GM12878 (cell line): ENCODE results near the gene DNAJC6. TPM values are rescaled to one million over a fixed set of nuclear protein-coding genes. Genes with fewer than 3 reads are reported as not detected.

Experiments used
- ATAC-seq: fragments of 200-7000 bp; cut with Tn5 transposase; 3 replicates; pipeline ENCODE4 v1.9.1; 2020; ENCODE audit warnings: mild to moderate bottlenecking, moderate library complexity
- BruUV-seq: library from RNA; stranded (reverse); fragments of 400-500 nt; replicated peaks from 2 replicates; lab custom pipeline; 2021; lab: Mats Ljungman, UMichigan
- CTCF ChIA-PET: fragments of 300-600 bp; sonication (Branson Sonifier 250); formaldehyde crosslinking; extraction: SDS; loops from one replicate; lab custom pipeline; 2021; ENCODE audit warnings: inconsistent platforms; lab: Yijun Ruan, JAX
- POLR2A ChIA-PET: fragments of 350-600 bp; formaldehyde crosslinking; extraction: SDS; loops from one replicate; lab custom pipeline; 2021; ENCODE audit warnings: inconsistent platforms; lab: Charles Lee
- RAD21 ChIA-PET: fragments of 300-600 bp; sonication (Branson Sonifier 250); formaldehyde crosslinking; loops from one replicate; lab custom pipeline; 2023; ENCODE audit warnings: antibody characterized with exemption; ENCODE audit not compliant: unreplicated experiment; lab: Charles Lee
- SMC1A ChIA-PET: fragments of 300-600 bp; sonication (Branson Sonifier 250); formaldehyde crosslinking; loops from one replicate; lab custom pipeline; 2023; ENCODE audit not compliant: unreplicated experiment, uncharacterized antibody; lab: Charles Lee
- DNase-seq: peaks from one replicate; pipeline ENCODE4 v3.0.0-alpha.2; 2011; ENCODE audit warnings: low read depth, low spot score
- FAIRE-seq: peaks from 3 replicates; lab custom pipeline; 2011; peaks lifted over from hg19 to GRCh38; lab: Jason Lieb, UNC
- H2AFZ ChIP-seq: 2 replicates; pipeline ENCODE4 v1.6.0; 2011; ENCODE audit warnings: low read depth, low read length, control low read depth; ENCODE audit not compliant: control insufficient read depth
- H3K27ac ChIP-seq: 2 replicates; pipeline ENCODE4 v1.5.1; 2011; ENCODE audit warnings: control low read depth; ENCODE audit not compliant: control insufficient read depth, insufficient read depth
- H3K27me3 ChIP-seq, 2 experiments: replicated peaks in 1 of 2; 2 replicates each; pipeline versions ENCODE4 v1.6.0 to v1.6.1; 2011; ENCODE audit warnings: low read length in 1 of 2; ENCODE audit not compliant: control insufficient read depth in 2 of 2, insufficient read depth in 2 of 2
- H3K36me3 ChIP-seq, 2 experiments: 2 replicates each; pipeline ENCODE4 v1.5.1; 2011; ENCODE audit warnings: low read length in 1 of 2; ENCODE audit not compliant: control insufficient read depth in 2 of 2, insufficient read depth in 2 of 2
- H3K4me1 ChIP-seq: 2 replicates; pipeline ENCODE4 v1.6.1; 2011; ENCODE audit warnings: mild to moderate bottlenecking, low read length, moderate library complexity, mixed read lengths; ENCODE audit not compliant: control insufficient read depth, insufficient read depth
- H3K4me2 ChIP-seq: 2 replicates; pipeline ENCODE4 v1.6.0; 2011; ENCODE audit warnings: control low read depth; ENCODE audit not compliant: control insufficient read depth, insufficient read depth
- H3K4me3 ChIP-seq: fragments of 200-600 bp; sonication (generic); 2 replicates; pipeline ENCODE4 v1.5.1; 2016
- H3K79me2 ChIP-seq: 2 replicates; pipeline ENCODE4 v1.6.0; 2011; ENCODE audit warnings: low read length; ENCODE audit not compliant: control insufficient read depth, insufficient read depth
- H3K9ac ChIP-seq: 2 replicates; pipeline ENCODE4 v1.8.0; 2011; ENCODE audit warnings: low read length, control low read depth, mixed read lengths; ENCODE audit not compliant: control insufficient read depth, insufficient read depth
- H3K9me3 ChIP-seq: replicated peaks from 3 replicates; pipeline ENCODE4 v1.5.1; 2011; ENCODE audit warnings: mild to moderate bottlenecking, low read length; ENCODE audit not compliant: control insufficient read depth, insufficient read depth
- H4K20me1 ChIP-seq: 2 replicates; pipeline ENCODE4 v1.6.0; 2011; ENCODE audit not compliant: control insufficient read depth, insufficient read depth
- ATF7 ChIP-seq: fragments of 450-650 bp; IDR thresholded peaks from 2 replicates; pipeline ENCODE4 v1.6.1; 2016; ENCODE audit warnings: low read depth, mild to moderate bottlenecking
- MTA2 ChIP-seq: fragments of 450-650 bp; IDR thresholded peaks from 2 replicates; pipeline ENCODE4 v1.6.1; 2016; ENCODE audit warnings: low read depth, mild to moderate bottlenecking, moderate library complexity
- NFXL1 ChIP-seq: fragments of 450-650 bp; IDR thresholded peaks from 2 replicates; pipeline ENCODE4 v1.6.1; 2017; ENCODE audit warnings: antibody characterized with exemption, mild to moderate bottlenecking, borderline replicate concordance
- POLR2AphosphoS2 ChIP-seq: IDR thresholded peaks from 2 replicates; pipeline ENCODE4 v1.6.1; 2011; ENCODE audit warnings: low read depth, mild to moderate bottlenecking, low read length, improper control_type of control experiment, moderate library complexity
- POU2F2 ChIP-seq: IDR thresholded peaks from 3 replicates; pipeline ENCODE4 v1.6.1; 2011; ENCODE audit warnings: low read depth, mild to moderate bottlenecking, low read length, borderline replicate concordance
- TARDBP ChIP-seq: IDR thresholded peaks from 2 replicates; pipeline ENCODE4 v1.6.1; 2016; ENCODE audit warnings: borderline replicate concordance
- ZNF217 ChIP-seq: fragments of 450-650 bp; IDR thresholded peaks from 2 replicates; pipeline ENCODE4 v1.6.1; 2017; ENCODE audit warnings: antibody characterized with exemption, mild to moderate bottlenecking
- WGBS: methylation state at CpG from one replicate; pipeline ENCODE4 v1.1.6; 2016; ENCODE audit warnings: low lambda C conversion rate; ENCODE audit not compliant: insufficient replicate concordance, insufficient coverage; ENCODE audit errors: missing lambda C conversion rate; 5-methylcytosine and 5-hydroxymethylcytosine counted together
- in situ Hi-C: fragments of 300-500 bp; cut with MboI; formaldehyde crosslinking; loops from 9 replicates; pipeline ENCODE4 v1.14.3; 2018; ENCODE audit warnings: mixed read lengths
- intact Hi-C: fragments of 100-400 bp; cut with micrococcal nuclease; formaldehyde crosslinking; loops from one replicate; pipeline ENCODE4 v1.14.2; 2022; ENCODE audit not compliant: unreplicated experiment
- polyA plus RNA-seq, 11 experiments: library from polyadenylated mRNA; depleted of rRNA in 4 of 11; unstranded in 6 of 11; stranded (reverse) in 5 of 11; fragments of >200 nt; fragmentation: Nextera tagmentation in 4 of 11; fragmentation: Illumina TruSeq in 1 of 11; extraction: Ambion mirVana in 4 of 11; extraction: Trizol in 1 of 11; gene quantifications; 1 replicate in 1 of 11; 2 replicates in 10 of 11; pipeline versions ENCODE4 v1.2.1 to v1.2.3, GENCODE V29; 2011 to 2016; ENCODE audit warnings: inconsistent platforms in 2 of 11, missing spikeins in 2 of 11, low read depth in 1 of 11
- total RNA-seq, 4 experiments: library from RNA; depleted of rRNA in 3 of 4; stranded (reverse); fragments of >200 nt in 3 of 4; fragmentation: Illumina TruSeq in 1 of 4; extraction: Trizol in 1 of 4; gene quantifications; 2 replicates each; pipeline versions ENCODE4 v1.2.1 to v1.2.3, GENCODE V29; 2013 to 2021
- TF ChIP-seq, protein P1 (sequence below): IDR thresholded peaks from 2 replicates; pipeline ENCODE4 v1.6.1; 2012; ENCODE audit warnings: low read length, inconsistent platforms
- TF ChIP-seq, protein P2 (sequence below): fragments of 450-650 bp; IDR thresholded peaks from 2 replicates; pipeline ENCODE4 v1.6.1; 2017; ENCODE audit warnings: low read depth, mild to moderate bottlenecking, moderate library complexity

Gene DNAJC6
- total and polyA plus RNA-seq, 10 of the 15 experiments (the other 5 are each of a cell fraction or from before 2014, with no cell fraction given) = 0.08 to 4.3 (median 2.7) TPM

DNA sequence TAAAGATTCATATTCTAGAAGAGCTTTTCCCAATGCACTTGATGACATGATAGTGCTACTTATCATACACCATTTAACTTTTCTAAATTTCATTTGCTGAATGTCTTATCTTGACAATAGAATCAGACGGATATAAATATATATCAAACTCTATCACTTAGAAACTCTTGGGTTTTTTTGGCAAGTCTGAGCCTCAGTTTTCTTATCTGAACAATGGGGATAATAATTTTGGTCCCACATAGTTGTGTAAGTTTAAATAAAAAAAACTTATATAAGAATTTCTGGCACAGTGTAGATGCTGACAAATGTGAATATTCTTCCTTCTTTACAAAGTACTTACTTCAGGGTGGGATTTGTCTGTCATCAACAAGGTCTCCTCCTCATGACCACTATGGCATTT is 89.7 kb downstream of the DNAJC6 start:
- intact Hi-C loops = no loop called here
- ChIA-PET POLR2A (no interaction called here), CTCF (no interaction called here), SMC1A (no interaction called here), RAD21 (no interaction called here)
- in situ Hi-C loops = no loop called here
- Histone ChIP-seq H3K36me3 (no peaks in the 10 kb centered on the region), H2AFZ (no peak overlapping the region), H3K4me2 (no peak overlapping the region), H3K27ac (no peak overlapping the region), H4K20me1 (no peaks in the 10 kb centered on the region), H3K4me1 (no peaks in the 10 kb centered on the region), H3K9ac (no peak overlapping the region), H3K27me3 (no peaks in the 10 kb centered on the region), H3K79me2 (no peaks in the 10 kb centered on the region), H3K4me3 (no peak overlapping the region), H3K9me3 (no peaks in the 10 kb centered on the region)
- DNase-seq (no peak), ATAC-seq (no peak), FAIRE-seq (no peak)
- 100% methylated on average over 1 of the region's 1 CpG for WGBS
- BruUV-seq = no TSS peak
- no peak for TF ChIP-seq MTA2
- no peak for TF ChIP-seq POU2F2
- TF ChIP-seq TARDBP = no peak
- TF ChIP-seq ATF7 = no peak
- TF ChIP-seq POLR2AphosphoS2 = no peak
- TF ChIP-seq, protein P1, sequence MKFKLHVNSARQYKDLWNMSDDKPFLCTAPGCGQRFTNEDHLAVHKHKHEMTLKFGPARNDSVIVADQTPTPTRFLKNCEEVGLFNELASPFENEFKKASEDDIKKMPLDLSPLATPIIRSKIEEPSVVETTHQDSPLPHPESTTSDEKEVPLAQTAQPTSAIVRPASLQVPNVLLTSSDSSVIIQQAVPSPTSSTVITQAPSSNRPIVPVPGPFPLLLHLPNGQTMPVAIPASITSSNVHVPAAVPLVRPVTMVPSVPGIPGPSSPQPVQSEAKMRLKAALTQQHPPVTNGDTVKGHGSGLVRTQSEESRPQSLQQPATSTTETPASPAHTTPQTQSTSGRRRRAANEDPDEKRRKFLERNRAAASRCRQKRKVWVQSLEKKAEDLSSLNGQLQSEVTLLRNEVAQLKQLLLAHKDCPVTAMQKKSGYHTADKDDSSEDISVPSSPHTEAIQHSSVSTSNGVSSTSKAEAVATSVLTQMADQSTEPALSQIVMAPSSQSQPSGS = no peak
- TF ChIP-seq ZNF217 = no peak
- no peak for TF ChIP-seq NFXL1
- TF ChIP-seq, protein P2, sequence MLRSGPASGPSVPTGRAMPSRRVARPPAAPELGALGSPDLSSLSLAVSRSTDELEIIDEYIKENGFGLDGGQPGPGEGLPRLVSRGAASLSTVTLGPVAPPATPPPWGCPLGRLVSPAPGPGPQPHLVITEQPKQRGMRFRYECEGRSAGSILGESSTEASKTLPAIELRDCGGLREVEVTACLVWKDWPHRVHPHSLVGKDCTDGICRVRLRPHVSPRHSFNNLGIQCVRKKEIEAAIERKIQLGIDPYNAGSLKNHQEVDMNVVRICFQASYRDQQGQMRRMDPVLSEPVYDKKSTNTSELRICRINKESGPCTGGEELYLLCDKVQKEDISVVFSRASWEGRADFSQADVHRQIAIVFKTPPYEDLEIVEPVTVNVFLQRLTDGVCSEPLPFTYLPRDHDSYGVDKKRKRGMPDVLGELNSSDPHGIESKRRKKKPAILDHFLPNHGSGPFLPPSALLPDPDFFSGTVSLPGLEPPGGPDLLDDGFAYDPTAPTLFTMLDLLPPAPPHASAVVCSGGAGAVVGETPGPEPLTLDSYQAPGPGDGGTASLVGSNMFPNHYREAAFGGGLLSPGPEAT = no peak
